Neural progenitor cell (in vitro differentiated cells): ENCODE measurements around the gene ARL4A.

Source experiments
- CTCF ChIP-seq: fragments of 200-600 bp; sonication (generic); IDR thresholded peaks from 2 replicates; pipeline ENCODE4 v1.5.1; 2017; ENCODE audit warnings: antibody characterized with exemption, mild to moderate bottlenecking
- EZH2phosphoT487 ChIP-seq: fragments of 200-600 bp; sonication (generic); IDR thresholded peaks from 2 replicates; pipeline ENCODE4 v1.6.1; 2017; ENCODE audit warnings: antibody characterized with exemption

GRCh38 chr7:12706900-12707536 is 19.6 kb downstream of the ARL4A start:
- TF ChIP-seq CTCF = no peak
- TF ChIP-seq EZH2phosphoT487 = no peak
